K562 (cell line): ENCODE results near the gene PTCH2. TPM values are rescaled to one million over a fixed set of nuclear protein-coding genes. Genes with fewer than 3 reads are reported as not detected.

Experiments
- ATAC-seq: fragments of 200-7000 bp; cut with Tn5 transposase; 3 replicates; pipeline ENCODE4 v1.9.1; 2020; ENCODE audit warnings: moderate library complexity
- BruUV-seq: library from RNA; stranded (reverse); fragments of 400-500 nt; replicated peaks from 2 replicates; lab custom pipeline; 2021; lab: Mats Ljungman, UMichigan
- CTCF ChIA-PET: fragments of 300-600 bp; formaldehyde crosslinking; extraction: SDS; loops from one replicate; lab custom pipeline; 2021; ENCODE audit warnings: low intra/inter-chr PET ratio; lab: Yijun Ruan, JAX
- POLR2A ChIA-PET: fragments of 300-600, 350-650 bp; sonication (Branson Sonifier 250); formaldehyde crosslinking; extraction: SDS; loops from one replicate; lab custom pipeline; 2021; ENCODE audit warnings: antibody characterized with exemption, inconsistent platforms; lab: Yijun Ruan, JAX
- DNase-seq, 4 experiments: peaks; one replicate each; pipeline versions ENCODE4 v3.0.0 to v3.0.0-alpha.2; 2011 to 2018; ENCODE audit warnings: low spot score in 3 of 4, mixed read lengths in 3 of 4; ENCODE audit errors: extremely low read depth in 1 of 4
- FAIRE-seq: peaks from 2 replicates; lab custom pipeline; 2011; peaks lifted over from hg19 to GRCh38; lab: Jason Lieb, UNC
- H2AFZ ChIP-seq: 2 replicates; pipeline ENCODE4 v1.6.0; 2011; ENCODE audit warnings: low read depth, low read length, control low read depth, inconsistent platforms
- H3K27ac ChIP-seq: fragments of 200-600 bp; 3 replicates; pipeline ENCODE4 v1.8.0; 2011; ENCODE audit warnings: low read depth, mild to moderate bottlenecking, control low read depth, inconsistent platforms, low read length, moderate library complexity, mixed read lengths; ENCODE audit errors: extremely low read depth
- H3K27me3 ChIP-seq, 2 experiments: fragments of 300-600 bp in 1 of 2; 2 replicates in 1 of 2; 3 replicates in 1 of 2; pipeline versions ENCODE4 v1.6.0 to v1.8.0; 2011; ENCODE audit warnings: inconsistent platforms in 2 of 2, low read length in 2 of 2, mild to moderate bottlenecking in 1 of 2, mixed read lengths in 1 of 2, moderate library complexity in 1 of 2; ENCODE audit not compliant: control insufficient read depth in 2 of 2, insufficient read depth in 2 of 2
- H3K36me3 ChIP-seq: fragments of 300-600 bp; 3 replicates; pipeline ENCODE4 v1.8.0; 2011; ENCODE audit warnings: mild to moderate bottlenecking, low read length, inconsistent platforms; ENCODE audit not compliant: control insufficient read depth, insufficient read depth
- H3K4me1 ChIP-seq, 2 experiments: fragments of 200-600 bp in 1 of 2; replicated peaks in 1 of 2; 2 replicates in 1 of 2; 3 replicates in 1 of 2; pipeline versions ENCODE4 v1.5.1 to v1.8.0; 2011; ENCODE audit warnings: inconsistent platforms in 2 of 2, low read length in 2 of 2, mild to moderate bottlenecking in 1 of 2, mixed read lengths in 1 of 2, moderate library complexity in 1 of 2; ENCODE audit not compliant: control insufficient read depth in 2 of 2, insufficient read depth in 2 of 2
- H3K4me2 ChIP-seq: 2 replicates; pipeline ENCODE4 v1.6.1; 2011; ENCODE audit warnings: low read length, control low read depth, inconsistent platforms, mixed read lengths; ENCODE audit not compliant: insufficient read depth
- H3K4me3 ChIP-seq: fragments of 200-600 bp; sonication (generic), shearing (Covaris generic); 2 replicates; pipeline ENCODE4 v1.5.1; 2016; ENCODE audit warnings: control low read depth, inconsistent platforms
- H3K79me2 ChIP-seq: fragments of 200-600 bp; 3 replicates; pipeline ENCODE4 v1.8.0; 2011; ENCODE audit warnings: low read length, inconsistent platforms; ENCODE audit not compliant: control insufficient read depth, insufficient read depth
- H3K9ac ChIP-seq, 2 experiments: 2 replicates each; pipeline versions ENCODE4 v1.6.0 to v1.6.1; 2011; ENCODE audit warnings: low read depth in 2 of 2, low read length in 2 of 2, control low read depth in 1 of 2, inconsistent platforms in 1 of 2, mild to moderate bottlenecking in 1 of 2, mixed read lengths in 1 of 2; ENCODE audit not compliant: insufficient read depth in 1 of 2
- H3K9me1 ChIP-seq: one replicate; pipeline ENCODE4 v1.6.0; 2011; ENCODE audit warnings: inconsistent platforms, mild to moderate bottlenecking, low read length, moderate library complexity; ENCODE audit not compliant: control insufficient read depth, insufficient read depth
- H3K9me3 ChIP-seq: replicated peaks from 2 replicates; pipeline ENCODE4 v1.5.1; 2011; ENCODE audit warnings: low read depth, low read length, inconsistent platforms; ENCODE audit not compliant: control insufficient read depth, insufficient read depth
- H4K20me1 ChIP-seq: replicated peaks from 2 replicates; pipeline ENCODE4 v1.6.1; 2011; ENCODE audit warnings: low read length, inconsistent platforms, mixed read lengths; ENCODE audit not compliant: control insufficient read depth, insufficient read depth
- ATF3 ChIP-seq, 2 experiments: fragments of 450-650 bp in 1 of 2; sonication (generic) in 1 of 2; formaldehyde crosslinking in 1 of 2; IDR thresholded peaks in 1 of 2; conservative IDR thresholded peaks in 1 of 2; 2 replicates each; pipeline versions ENCODE4 v1.6.1 to v1.8.1; 2016 to 2023; ENCODE audit warnings: mild to moderate bottlenecking in 2 of 2, moderate library complexity in 2 of 2, inconsistent platforms in 1 of 2, missing genetic modification reagents in 1 of 2
- CC2D1A ChIP-seq: fragments of 450-650 bp; IDR thresholded peaks from 2 replicates; pipeline ENCODE4 v1.6.1; 2017; ENCODE audit warnings: mild to moderate bottlenecking
- CEBPB ChIP-seq: fragments of 450-650 bp; IDR thresholded peaks from 2 replicates; pipeline ENCODE4 v1.6.1; 2016; ENCODE audit warnings: missing genetic modification characterization, missing compliant biosample characterization
- CHD2 ChIP-seq: IDR thresholded peaks from 2 replicates; pipeline ENCODE4 v1.6.1; 2011; ENCODE audit warnings: low read depth, low read length
- CSDE1 ChIP-seq, 2 experiments: fragments of 450-650 bp; IDR thresholded peaks; 2 replicates each; pipeline ENCODE4 v1.6.1; 2016; ENCODE audit warnings: mild to moderate bottlenecking in 1 of 2
- CTCFL ChIP-seq: IDR thresholded peaks from 2 replicates; pipeline ENCODE4 v1.6.1; 2011; ENCODE audit warnings: borderline replicate concordance, low read depth, mild to moderate bottlenecking, moderate library complexity, low read length; ENCODE audit not compliant: insufficient read depth, poor library complexity, severe bottlenecking
- FOXA3 ChIP-seq, 2 experiments: fragments of 450-650 bp in 1 of 2; sonication (generic) in 1 of 2; formaldehyde crosslinking; IDR thresholded peaks in 1 of 2; conservative IDR thresholded peaks in 1 of 2; 2 replicates each; pipeline versions ENCODE4 v1.4.0 to v1.8.0; 2020 to 2022; ENCODE audit warnings: mild to moderate bottlenecking in 2 of 2, missing genetic modification reagents in 1 of 2
- HLTF ChIP-seq: fragments of 450-650 bp; IDR thresholded peaks from 2 replicates; pipeline ENCODE4 v1.6.1; 2016
- KDM1A ChIP-seq, 2 experiments: fragments of 450-650 bp; IDR thresholded peaks; 2 replicates each; pipeline ENCODE4 v1.6.1; 2016; ENCODE audit warnings: mild to moderate bottlenecking in 2 of 2
- MED1 ChIP-seq: sonication (generic); formaldehyde crosslinking; IDR thresholded peaks from 2 replicates; pipeline ENCODE4 v1.8.1; 2023; ENCODE audit warnings: missing genetic modification reagents, borderline replicate concordance
- MEF2D ChIP-seq: conservative IDR thresholded peaks from 2 replicates; pipeline ENCODE4 v1.6.1; 2016; ENCODE audit warnings: low read depth, missing genetic modification characterization, missing compliant biosample characterization
- NCOA6 ChIP-seq: fragments of 450-650 bp; IDR thresholded peaks from 2 replicates; pipeline ENCODE4 v1.6.1; 2017; ENCODE audit warnings: mild to moderate bottlenecking
- PHF21A ChIP-seq: fragments of 450-650 bp; IDR thresholded peaks from 2 replicates; pipeline ENCODE4 v1.6.1; 2017; ENCODE audit warnings: low read depth, borderline replicate concordance
- RBM39 ChIP-seq: fragments of 200-400 bp; formaldehyde crosslinking; optimal IDR thresholded peaks from 2 replicates; pipeline ENCODE3; 2018; ENCODE audit warnings: low read depth, low read length
- TRIM24 ChIP-seq, 2 experiments: fragments of 450-650 bp; IDR thresholded peaks; 2 replicates each; pipeline ENCODE4 v1.6.1; 2016
- ZC3H4 ChIP-seq: sonication (generic); formaldehyde crosslinking; IDR thresholded peaks from 2 replicates; pipeline ENCODE4 v1.9.0; 2021; ENCODE audit warnings: missing genetic modification reagents, borderline replicate concordance
- ZNF140 ChIP-seq: fragments of 250-450 bp; sonication (Bioruptor Pico); IDR thresholded peaks from 2 replicates; pipeline ENCODE4 v1.8.0; 2021; ENCODE audit warnings: moderate library complexity, mild to moderate bottlenecking, inconsistent platforms
- ZNF316 ChIP-seq: fragments of 450-650 bp; IDR thresholded peaks from 2 replicates; pipeline ENCODE4 v1.6.1; 2016
- ZNF449 ChIP-seq: fragments of 250-450 bp; sonication (Bioruptor Pico); IDR thresholded peaks from 2 replicates; pipeline ENCODE4 v1.8.0; 2022; ENCODE audit warnings: moderate library complexity, mild to moderate bottlenecking, inconsistent platforms
- WGBS: fragments of 100-300 bp; shearing (Covaris generic); methylation state at CpG from one replicate; pipeline ENCODE4 v1.1.6; 2016; ENCODE audit warnings: low coverage, mixed read lengths; ENCODE audit not compliant: insufficient coverage; ENCODE audit errors: missing lambda C conversion rate; 5-methylcytosine and 5-hydroxymethylcytosine counted together
- in situ Hi-C: fragments of 300-500 bp; cut with MboI; formaldehyde crosslinking; loops from 4 replicates; pipeline ENCODE4 v1.15.0; 2018; ENCODE audit warnings: inconsistent platforms, mixed read lengths
- intact Hi-C: fragments of 100-400 bp; cut with micrococcal nuclease; formaldehyde crosslinking; loops from 2 replicates; pipeline ENCODE4 v1.14.2; 2022
- polyA plus RNA-seq, 8 experiments: library from polyadenylated mRNA; depleted of rRNA in 4 of 8; stranded (reverse) in 5 of 8; unstranded in 3 of 8; fragments of >200 nt; fragmentation: Nextera tagmentation in 2 of 8; fragmentation: Illumina TruSeq in 1 of 8; extraction: Ambion mirVana in 2 of 8; extraction: Trizol in 1 of 8; gene quantifications; 2 replicates each; pipeline versions ENCODE4 v1.2.1 to v1.2.3, GENCODE V29; 2011 to 2014; ENCODE audit warnings: inconsistent platforms in 1 of 8, missing spikeins in 1 of 8
- total RNA-seq, 7 experiments: library from RNA; depleted of rRNA in 6 of 7; stranded (reverse); fragments of >200 nt in 6 of 7; fragmentation: Illumina TruSeq in 2 of 7; extraction: Trizol in 2 of 7; gene quantifications; 2 replicates each; pipeline versions ENCODE4 v1.2.1 to v1.2.3, GENCODE V29; 2011 to 2021; ENCODE audit warnings: low replicate concordance in 1 of 7

PTCH2 gene
- total and polyA plus RNA-seq, 9 of the 15 experiments (the other 6 are each of a cell fraction or from before 2014, with no cell fraction given): 0.15 to 27.3 (median 0.48) TPM; not detected in 1

- Histone ChIP-seq H3K4me2 (no peak overlapping the region), H3K9ac (no peak overlapping the region), H3K9me3 (no peaks in the 10 kb centered on the region; the same call in 1 of the 2 replicates), H3K4me3 (no peak overlapping the region), H2AFZ (no peak overlapping the region), H3K27ac (no peak overlapping the region), H3K79me2 (no peaks in the 10 kb centered on the region), H3K27me3 (no peaks in the 10 kb centered on the region), H4K20me1 (no peaks in the 10 kb centered on the region), H3K4me1 (peaks cover 13 to 33% of the 10 kb centered on the region in 2 experiments), H3K9me1 (no peaks in the 10 kb centered on the region), H3K36me3 (no peaks in the 10 kb centered on the region)
- ChIA-PET CTCF (no interaction called here), POLR2A (interaction anchor here (0.6 to 9.2 kb wide), 21 partner anchors 14 to 1429 kb away, joined by 3 to 594 read pairs (median 11); partner anchors contain the start of genes BEST4, BTBD19, DYNLT4 and EIF2B3)
- TF ChIP-seq ZNF140 (CRISPR knock-in tag) (no peak), HLTF (no peak), CEBPB (tag) (0 out of 2 replicates have a peak, but pooled peaks have one; percentile 16), ZNF449 (no peak), CHD2 (no peak), CC2D1A (no peak), CSDE1 (IDR thresholded peaks at IDR 0.05) (no peak), TRIM24 (IDR thresholded peaks at IDR 0.05) (0 out of 4 replicates have a peak, but pooled peaks of 1 of the 2 experiments have one; percentile 16), ZC3H4 (CRISPR knock-in tag) (peak; percentile 72; the same call in 1 of the 2 replicates), NCOA6 (no peak), FOXA3 (CRISPR knock-in tag; conservative IDR thresholded peaks at IDR 0.05 in 1 of 2, IDR thresholded peaks at IDR 0.05 in 1 of 2) (no peak), CTCFL (no peak), ZNF316 (no peak), KDM1A (IDR thresholded peaks at IDR 0.05) (0 out of 4 replicates have a peak, but pooled peaks of 1 of the 2 experiments have one; percentile 1), MEF2D (no peak), MED1 (CRISPR knock-in tag) (no peak), ATF3 (IDR thresholded peaks at IDR 0.05) (no peak), ATF3 (CRISPR knock-in tag; conservative IDR thresholded peaks at IDR 0.05) (no peak), PHF21A (no peak), RBM39 (no peak)
- ATAC-seq (no peak), FAIRE-seq (no peak), DNase-seq (no peak)
- WGBS: 85% methylated on average over 11 of the region's 11 CpGs
- intact Hi-C loops (loop anchor here (2.0 to 5.0 kb wide), 2 partner anchors 17 to 41 kb away; partner anchors contain the start of genes PLK3 and RPS8), in situ Hi-C loops (no loop called here)
- BruUV-seq: no TSS peak
Observed at GRCh38 chr1:44817771-44818495, 25.1 kb downstream of the PTCH2 start.
